GM19372 (cell line): ENCODE data around the gene ABHD17A.

Experiments
- ATAC-seq: cut with Tn5 transposase; IDR thresholded peaks from one replicate; pipeline ENCODE4 v1.9.1; 2021; ENCODE audit warnings: mild to moderate bottlenecking, low read depth, moderate library complexity; ENCODE audit not compliant: unreplicated experiment

The ABHD17A gene

DNA sequence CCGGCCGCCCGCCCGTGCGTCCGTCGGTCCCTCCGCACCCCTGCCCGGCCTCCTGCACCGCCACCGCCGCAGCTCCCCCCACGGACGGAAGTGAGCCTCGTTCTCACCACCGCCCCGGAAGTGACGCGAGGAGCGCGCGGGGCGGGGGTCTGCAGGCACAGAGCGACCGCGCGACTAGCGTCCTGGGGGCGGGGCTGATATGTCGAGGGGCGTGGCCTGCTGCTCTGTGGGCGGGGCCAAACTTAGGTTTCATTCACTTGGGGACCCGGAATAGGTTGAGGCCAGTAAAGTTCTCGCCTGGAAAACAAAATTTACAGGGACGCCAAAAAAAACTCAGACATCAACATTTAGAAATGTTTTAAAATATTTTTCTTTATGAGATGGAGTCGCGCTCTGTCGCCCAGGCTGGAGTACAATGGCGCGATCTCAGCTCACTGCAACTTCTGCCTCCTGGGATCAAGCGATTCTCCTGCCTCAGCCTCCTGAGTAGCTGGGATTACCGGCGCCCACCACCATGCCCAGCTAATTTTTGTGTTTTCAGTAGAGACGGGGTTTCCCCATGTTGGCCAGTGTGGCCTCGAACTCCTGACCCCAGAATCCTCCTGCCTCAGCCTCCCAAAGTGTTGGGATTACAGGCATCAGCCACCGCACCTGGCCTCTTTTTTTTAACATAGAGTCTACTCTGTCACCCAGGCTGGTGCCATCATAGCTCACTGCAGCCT is at the start of gene ABHD17A:
Gene ABHD17A, minus strand, starts transcription at position 99 of the 722 bp plus-strand sequence. CDS start 3,930 bp downstream, outside the sequence.
- ATAC-seq: peak; percentile 92

DNA sequence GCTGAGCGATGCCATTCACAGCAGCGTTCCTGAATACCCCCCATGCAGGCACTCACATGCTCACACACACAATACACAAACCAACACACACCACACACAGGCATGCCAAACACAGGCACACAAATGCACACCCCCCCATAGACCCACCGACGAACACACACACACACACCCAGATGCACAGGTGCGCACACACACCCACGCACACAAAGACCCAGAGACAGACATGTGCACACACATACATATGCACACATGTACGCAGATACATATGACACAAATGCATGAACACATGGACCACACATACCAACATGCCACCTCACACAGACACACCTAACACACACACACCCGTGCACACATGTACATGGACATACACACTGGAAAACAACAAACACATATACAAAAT is 48.6 kb upstream of the ABHD17A start:
- ATAC-seq: no peak

DNA sequence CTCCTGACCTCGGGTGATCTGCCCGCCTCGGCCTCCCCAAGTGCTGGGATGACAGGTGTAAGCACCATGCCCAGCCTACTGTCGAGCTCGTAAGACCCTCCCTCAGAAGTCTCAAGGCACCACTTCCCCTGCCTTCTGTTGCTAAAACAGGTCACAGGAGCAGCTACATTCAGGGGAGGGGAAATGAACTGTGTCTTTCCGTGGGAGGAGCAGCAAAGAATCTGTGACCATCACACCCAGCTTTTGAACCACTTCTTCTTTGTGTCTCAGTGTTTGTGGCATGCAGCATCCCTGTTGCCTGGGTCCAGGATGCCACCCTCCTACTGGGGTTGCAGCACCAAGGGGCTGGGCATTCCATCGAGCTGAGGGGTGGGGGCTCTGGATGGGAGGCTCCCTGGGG is 47.9 kb upstream of the ABHD17A start:
- ATAC-seq: no peak

DNA sequence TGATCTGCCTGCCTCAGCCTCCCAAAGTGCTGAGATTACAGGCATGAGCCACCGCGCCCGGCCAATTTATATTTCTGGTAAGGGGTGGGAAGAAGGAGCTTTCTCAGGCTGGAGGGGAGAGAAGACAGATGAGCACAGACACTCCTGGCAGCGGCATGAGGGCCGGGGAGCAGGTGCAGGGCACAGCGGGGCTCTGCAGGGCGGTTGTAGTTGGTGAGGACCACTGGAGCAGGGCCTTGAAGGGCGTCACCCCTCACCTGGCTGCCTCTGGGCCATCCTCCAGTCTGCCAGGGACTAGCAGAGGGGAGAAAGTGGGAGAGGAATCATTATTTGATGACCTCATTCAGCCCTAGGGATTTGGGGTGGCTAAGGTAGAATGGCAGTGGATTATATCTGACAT is 47.1 kb upstream of the ABHD17A start:
- no peak for ATAC-seq

DNA sequence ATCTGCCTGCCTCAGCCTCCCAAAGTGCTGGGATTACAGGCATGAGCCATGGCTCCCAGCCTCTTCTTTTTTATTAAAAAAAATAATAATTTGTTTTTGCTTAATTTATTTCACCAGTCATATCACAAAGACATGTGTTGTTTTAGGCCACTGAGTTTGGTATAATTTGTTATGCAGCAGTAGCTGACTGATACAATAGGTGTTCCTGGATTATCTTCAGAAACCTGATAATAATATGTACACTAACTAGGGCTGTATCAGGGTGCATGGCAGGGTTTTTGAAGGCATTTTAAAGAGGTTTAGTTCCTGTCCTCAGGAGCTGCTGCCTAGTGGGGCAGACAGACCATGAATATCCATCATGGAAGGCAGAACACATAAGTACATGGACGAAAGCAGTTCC is 46.1 kb upstream of the ABHD17A start:
- ATAC-seq: no peak

DNA sequence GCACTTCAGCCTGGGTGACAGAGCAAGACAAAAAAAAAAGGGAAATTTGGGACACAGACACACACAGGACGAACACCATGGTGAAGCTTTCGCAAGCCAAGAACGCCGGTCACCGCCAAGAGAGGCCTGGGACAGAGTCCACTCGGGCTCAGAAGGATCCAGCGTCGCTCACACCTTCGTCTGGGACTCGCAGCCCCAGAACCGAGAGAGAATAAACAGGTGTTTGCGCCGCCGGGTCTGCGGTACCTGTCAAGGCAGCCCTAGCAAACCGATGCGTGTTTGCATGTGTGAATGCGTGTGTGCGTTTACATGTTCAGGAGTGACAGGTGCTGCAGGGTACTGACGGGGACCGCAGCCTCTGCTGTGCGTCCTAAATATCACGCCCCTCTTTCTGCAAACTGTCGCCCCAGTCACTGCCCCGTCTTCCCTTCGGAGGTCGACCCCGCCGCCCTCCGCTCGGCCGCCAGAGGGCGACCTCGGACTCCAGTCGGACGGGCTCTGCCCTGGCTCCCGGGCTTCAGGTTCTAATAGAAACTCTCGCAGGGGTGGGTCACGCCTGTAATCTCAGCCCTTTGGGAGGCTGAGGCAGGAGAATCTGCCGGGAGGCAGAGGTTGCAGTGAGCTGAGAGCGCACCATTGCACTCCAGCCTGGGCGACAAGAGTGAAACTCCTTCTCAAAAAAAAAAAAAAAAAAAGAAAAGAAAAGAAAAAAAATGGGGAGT is 43.9 kb upstream of the ABHD17A start:
- no peak for ATAC-seq

DNA sequence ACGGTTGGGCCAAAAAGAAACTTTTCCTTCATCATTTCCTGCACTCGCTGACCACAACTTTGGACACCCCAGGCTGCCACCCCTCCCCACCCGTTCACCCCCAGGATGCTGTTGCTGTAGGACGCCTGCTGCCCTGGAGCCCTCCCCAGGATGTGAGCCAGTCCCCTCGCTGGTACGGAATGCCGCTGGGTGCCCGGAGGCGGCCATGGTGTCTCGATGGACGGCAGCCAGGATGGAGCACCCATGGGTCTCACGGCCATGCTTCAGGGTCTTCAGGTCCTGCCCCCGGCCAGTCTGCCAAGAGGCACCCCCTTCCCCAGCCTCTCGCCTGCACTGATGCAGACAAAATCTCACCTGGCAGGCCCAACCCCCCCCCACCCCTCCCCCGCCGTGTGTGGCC is 40.2 kb upstream of the ABHD17A start:
- ATAC-seq: no peak

DNA sequence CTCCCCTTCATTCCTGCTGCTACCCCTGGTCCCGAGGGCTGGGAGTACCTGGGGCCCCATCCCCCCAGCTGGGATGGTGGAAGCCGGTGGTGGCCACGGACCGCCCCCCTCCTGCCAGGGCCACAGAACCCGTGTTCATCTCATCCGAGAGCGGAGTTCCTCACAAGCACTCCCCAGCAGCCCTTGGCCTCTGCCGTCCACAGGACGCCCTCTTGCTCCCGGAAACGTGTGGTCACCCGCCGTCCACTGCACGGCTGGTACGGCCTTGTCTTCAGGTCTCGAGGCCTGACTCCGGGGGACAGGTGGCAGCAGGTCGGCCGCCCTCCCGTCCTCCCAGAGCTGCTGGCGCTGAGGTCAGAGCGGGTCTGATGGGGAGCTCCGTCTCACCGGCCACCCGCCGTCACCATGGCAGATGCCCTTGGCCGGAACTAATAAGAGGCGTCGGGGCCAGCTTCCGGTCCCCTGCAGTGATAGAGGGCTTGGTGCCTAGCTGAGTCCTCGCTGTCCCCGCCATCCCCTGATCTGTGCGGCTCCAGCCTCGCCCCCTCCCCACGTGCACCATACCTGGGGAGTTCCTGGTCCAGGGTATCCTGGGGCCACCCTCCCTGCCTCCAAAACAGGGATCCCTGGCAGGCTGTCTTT is 39.1 kb upstream of the ABHD17A start:
- no peak for ATAC-seq

DNA sequence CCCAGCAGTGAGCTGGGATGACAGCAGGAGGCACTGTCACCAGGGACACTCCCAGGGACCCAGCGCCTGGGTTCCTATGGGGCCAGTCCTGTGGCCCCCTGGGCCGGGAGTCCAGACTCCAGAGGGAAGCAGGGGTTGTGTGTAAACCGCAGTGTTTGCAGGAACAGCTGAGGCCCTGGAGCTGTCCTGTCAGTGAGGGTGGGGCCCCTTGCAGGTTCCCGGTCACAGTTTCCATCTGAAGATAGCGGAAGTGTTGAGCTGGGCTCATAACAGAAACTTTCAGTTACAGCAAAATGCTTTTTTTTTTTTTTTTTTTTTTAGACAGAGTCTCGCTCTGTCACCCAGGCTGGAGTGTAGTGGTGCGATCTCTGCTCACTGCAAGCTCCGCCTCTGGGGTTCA is 38.0 kb upstream of the ABHD17A start:
- ATAC-seq: peak; percentile 53

DNA sequence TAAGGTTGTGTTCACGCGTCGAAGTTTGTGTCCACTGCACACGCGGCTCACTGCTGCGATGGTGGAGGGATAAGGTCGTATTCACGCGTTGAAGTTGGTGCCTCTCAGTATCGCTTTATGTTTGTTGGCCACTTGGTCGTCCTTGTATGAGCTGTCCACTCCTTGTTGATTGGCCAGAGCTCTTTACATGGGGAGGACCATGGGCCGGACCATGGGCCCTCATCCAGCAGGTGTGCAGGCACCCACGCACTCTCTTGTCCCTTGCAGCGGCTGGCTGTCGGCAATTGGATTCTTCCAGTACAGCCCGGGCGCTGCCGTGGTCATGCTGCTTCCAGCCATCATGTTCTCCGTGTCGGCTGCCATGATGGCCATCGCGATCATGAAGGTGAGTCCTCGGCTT is 37.5 kb upstream of the ABHD17A start:
- ATAC-seq: no peak

DNA sequence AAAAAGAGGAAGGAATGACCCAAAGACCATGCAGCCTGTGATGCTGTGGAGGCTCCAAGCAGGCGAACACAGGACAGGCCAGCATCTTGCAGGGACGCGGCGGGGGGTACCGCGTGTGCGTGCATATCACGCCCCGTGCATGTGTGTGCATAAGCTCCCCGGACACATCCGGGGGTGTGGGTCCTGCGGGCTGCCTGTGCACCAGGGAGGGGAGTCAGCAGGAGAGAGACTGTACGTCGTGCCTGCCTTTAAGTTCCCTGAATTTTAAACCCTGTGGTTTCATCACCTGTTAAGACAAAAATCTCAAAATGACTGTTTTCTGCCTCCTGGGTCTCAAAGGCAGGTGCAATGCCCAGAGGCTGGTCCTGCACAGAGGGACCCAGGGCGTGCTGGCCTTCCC is 36.5 kb upstream of the ABHD17A start:
- no peak for ATAC-seq

DNA sequence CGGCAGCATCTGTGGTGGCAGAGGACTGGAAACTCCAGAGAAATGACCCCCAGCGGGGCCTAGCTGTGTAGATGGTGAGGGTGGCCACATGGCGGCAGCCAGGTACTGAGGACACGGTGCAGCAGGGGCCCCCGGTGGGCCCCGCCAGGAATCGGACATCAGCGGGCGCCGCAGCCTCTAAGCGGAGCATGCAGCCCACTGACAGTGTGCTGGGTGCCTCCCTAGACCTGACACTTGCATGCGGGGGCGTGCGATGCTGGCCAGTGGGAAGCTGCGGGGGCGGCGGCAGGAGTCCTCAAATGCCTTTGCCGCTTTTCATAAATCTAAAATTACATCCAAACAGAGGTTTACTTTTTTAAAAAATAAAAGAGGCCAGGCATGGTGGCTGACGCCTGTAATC is 36.0 kb upstream of the ABHD17A start:
- no peak for ATAC-seq

DNA sequence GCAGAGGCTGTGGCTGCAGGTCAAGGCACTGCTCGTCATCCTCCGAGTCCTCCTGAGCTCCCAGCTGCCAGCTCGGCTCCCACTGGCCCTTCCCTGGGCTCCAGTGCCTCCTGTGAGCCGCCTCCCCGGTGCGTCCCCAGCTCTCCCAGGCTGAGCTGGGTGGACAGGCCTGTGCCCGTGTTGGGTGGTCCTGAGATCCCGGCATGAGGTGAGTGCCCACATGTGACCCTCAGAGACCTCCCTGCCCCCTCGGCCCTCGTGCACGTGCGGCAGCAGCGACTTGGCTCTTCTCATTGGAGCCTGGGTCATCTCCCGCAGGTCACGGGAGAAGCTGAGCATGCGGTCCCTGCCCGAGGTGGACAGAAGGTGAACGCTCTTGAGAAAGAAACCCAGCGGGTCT is 35.3 kb upstream of the ABHD17A start:
- no peak for ATAC-seq

DNA sequence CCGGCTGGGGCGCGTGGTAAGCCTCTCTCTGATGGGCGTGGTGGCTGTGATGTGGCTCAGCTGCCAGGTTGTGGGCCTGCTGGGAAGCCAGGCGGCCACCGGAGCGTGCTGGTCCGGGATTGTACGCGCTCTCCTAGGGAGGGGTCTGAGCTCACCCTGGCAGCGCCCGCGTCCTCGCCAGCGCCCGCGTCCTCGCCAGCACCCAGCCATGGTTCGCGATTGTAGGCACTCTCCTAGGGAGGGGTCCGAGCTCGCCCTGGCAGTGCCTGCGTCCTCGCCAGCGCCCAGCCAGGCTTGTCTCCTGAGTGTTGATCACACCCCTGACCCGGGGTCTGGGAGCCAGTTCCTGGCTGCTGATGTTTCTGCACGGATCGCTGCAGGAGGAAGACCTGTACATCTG is 33.7 kb upstream of the ABHD17A start:
- ATAC-seq: no peak

DNA sequence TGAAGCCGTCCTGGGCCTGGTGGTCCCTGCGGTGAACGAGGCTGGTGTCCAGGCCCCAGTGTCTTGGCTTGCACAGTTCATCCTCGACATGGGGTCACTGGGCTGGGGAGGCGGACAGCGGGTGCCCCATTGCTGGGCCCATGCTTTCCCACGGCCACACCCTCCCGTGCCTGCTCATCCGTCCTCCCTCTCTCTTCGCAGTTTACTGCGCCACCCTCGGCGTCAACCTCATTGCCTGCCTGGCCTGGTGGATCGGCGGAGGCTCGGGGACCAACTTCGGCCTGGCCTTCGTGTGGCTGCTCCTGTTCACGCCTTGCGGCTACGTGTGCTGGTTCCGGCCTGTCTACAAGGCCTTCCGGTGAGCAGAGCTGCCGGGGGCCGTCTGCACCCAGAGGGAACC is 32.6 kb upstream of the ABHD17A start:
- no peak for ATAC-seq

DNA sequence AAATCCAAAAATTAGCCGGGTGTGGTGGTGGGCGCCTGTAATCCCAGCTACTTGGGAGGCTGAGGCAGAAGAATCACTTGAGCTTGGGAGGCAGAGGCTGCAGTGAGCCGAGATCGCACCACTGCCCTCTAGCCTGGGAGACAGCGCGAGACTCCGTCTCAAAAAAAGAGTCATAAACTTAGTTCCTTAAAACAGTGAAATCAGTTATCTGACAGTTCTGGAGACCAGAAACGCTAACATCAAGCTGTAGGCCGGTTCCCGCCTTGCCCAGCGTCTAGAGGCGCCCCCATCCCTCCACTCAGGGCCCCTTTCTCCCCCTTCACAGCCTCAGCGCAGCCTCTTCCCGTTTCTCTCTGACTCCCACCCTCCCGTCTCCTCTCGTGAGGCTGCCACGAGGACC is 31.9 kb upstream of the ABHD17A start:
- no peak for ATAC-seq

DNA sequence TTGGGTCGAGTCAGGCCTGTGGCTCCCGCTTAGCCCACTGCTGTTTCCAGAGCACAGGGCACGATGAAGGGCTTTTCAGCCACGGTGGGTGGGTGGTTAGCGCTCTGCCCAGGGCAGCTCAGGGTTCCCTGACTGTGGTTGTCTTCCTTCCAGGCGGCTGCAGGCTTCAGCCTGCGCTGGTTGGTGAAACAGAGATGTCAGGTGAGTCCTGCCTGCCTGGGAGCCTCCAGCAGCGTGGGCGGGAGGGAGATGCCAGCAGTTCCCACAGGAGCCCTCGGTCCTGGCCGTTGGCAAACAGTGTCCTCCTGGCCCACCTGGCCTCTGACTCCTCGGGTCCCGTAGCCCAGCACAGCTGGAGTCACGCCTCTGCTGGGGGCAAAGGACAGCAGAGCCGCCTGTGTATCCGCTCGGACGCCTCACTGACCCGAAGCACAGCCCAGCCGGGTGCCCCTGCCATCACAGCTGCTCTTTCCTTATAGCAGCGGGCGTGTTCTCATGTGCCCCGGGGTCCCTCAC is 29.6 kb upstream of the ABHD17A start:
- no peak for ATAC-seq

DNA sequence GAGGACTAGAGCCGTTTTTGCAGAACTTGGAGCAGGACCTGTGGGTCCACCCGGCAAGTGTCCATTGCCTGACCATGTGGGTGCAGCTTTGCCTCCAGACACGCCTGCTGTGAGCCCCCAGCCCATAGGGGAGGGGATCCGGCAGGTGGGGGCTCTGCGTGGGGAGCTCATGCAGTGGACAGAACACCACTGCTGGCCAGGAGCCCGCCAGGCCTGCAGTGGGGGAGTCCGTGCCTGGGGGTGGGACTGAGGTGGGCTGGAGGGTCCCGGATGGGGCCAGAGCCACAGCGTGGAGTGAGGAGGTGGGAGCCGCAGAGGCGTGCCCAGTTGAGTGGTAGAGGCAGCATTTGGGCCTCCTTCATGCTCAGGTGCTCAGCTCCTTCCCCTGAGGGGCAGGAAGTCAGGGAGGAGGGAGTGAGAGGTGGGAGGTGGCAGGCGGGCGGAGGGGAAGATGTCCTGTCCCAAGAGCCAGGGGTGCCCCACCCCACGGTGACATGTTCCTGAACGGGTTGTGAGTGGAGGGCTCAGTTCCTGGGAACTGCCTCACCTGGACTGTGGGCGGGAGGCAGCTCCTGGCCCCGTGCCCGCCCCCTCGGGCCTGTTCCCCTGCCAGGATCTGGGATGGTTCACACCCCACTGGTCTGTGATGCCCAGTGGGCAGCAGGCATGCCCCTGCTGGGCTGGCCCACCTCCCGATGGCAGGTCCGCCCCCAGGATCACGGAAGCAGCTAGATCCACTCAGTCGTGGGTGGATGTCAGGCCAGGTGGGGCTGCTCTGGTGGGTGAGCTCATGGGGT is 28.7 kb upstream of the ABHD17A start:
- ATAC-seq: no peak

DNA sequence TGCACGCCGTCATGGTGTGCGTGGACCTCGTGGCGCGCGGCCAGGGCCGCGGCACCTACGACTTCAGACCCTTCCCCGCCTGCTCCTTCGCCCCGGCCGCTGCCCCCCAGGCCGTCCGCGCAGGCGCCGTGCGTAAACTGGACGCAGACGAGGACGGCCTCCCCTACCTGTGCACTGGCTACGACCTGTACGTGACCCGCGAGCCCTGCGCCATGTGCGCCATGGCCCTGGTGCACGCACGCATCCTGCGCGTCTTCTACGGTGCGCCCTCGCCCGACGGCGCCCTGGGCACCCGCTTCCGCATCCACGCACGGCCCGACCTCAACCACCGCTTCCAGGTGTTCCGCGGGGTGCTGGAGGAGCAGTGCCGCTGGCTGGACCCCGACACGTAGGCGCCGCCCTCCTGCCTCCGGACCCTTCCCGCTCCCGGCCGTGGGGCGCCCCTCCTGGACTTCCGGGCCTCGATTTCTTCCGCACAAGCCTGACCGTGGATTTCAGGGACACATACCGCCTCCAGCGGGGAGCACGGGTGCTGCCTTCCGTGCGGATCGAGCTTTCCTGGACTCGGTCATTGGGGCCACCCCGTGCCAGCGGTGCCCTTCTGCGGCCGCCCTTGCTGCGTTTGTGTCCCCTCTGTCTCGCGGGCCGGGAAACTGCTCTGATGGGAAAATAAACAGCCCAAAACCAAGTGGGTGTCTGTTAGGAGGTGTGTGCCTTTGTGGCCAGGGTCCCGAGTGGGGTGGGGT is 27.6 kb upstream of the ABHD17A start:
- no peak for ATAC-seq

DNA sequence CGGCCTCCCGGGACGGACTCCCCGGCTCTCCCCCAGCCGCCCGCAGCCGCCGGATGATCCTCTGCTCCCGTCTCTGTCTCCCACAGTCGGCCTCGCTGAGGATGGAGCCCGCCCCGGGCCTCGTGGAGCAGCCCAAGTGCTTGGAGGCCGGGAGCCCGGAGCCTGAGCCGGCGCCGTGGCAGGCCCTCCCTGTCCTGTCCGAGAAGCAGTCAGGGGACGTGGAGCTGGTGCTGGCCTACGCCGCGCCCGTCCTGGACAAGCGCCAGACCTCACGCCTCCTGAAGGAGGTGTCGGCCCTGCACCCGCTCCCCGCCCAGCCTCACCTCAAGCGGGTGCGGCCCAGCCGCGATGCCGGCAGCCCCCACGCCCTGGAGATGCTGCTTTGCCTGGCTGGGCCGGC is 26.7 kb upstream of the ABHD17A start:
- no peak for ATAC-seq
